Breast epithelium (tissue), 3 donors: ENCODE measurements around the gene PAXX.

Source experiments
- POLR2A ChIP-seq: fragments of 450-650 bp; IDR thresholded peaks from one replicate; pipeline ENCODE4 v1.6.1; 2016; ENCODE audit warnings: antibody characterized with exemption, mild to moderate bottlenecking, moderate library complexity
- POLR2AphosphoS5 ChIP-seq, 3 donors: sonication (generic); formaldehyde crosslinking; IDR thresholded peaks; one replicate each; pipeline ENCODE4 v1.6.1; 2017; ENCODE audit warnings: antibody characterized with exemption in 3 of 3
- TF ChIP-seq, protein P1 (sequence below), 3 donors: fragments of 450-650 bp; IDR thresholded peaks; one replicate each; pipeline ENCODE4 v1.5.1; 2016 to 2017; ENCODE audit warnings: antibody characterized with exemption in 3 of 3, mild to moderate bottlenecking in 3 of 3, moderate library complexity in 3 of 3

DNA sequence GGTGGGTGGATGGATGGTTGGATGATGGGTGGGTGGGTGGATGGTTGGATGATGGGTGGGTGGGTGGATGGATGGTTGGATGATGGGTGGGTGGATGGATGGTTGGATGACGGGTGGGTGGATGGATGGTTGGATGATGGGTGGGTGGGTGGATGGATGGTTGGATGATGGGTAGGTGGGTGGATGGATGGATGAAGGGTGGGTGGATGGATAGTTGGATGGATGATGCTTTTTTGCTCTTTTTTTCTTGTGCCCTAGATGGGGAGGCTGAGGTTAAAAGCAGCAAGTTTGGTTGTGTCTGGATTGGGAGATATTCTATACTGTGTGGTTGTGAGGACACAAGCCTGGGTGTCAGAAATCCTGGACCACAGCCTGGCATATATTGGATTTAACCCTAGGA, 34.8 kb upstream of the PAXX start:
- TF ChIP-seq POLR2A (no peak), POLR2AphosphoS5 (IDR thresholded peaks at IDR 0.05) (no peak)
- TF ChIP-seq, protein P1, sequence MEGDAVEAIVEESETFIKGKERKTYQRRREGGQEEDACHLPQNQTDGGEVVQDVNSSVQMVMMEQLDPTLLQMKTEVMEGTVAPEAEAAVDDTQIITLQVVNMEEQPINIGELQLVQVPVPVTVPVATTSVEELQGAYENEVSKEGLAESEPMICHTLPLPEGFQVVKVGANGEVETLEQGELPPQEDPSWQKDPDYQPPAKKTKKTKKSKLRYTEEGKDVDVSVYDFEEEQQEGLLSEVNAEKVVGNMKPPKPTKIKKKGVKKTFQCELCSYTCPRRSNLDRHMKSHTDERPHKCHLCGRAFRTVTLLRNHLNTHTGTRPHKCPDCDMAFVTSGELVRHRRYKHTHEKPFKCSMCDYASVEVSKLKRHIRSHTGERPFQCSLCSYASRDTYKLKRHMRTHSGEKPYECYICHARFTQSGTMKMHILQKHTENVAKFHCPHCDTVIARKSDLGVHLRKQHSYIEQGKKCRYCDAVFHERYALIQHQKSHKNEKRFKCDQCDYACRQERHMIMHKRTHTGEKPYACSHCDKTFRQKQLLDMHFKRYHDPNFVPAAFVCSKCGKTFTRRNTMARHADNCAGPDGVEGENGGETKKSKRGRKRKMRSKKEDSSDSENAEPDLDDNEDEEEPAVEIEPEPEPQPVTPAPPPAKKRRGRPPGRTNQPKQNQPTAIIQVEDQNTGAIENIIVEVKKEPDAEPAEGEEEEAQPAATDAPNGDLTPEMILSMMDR (IDR thresholded peaks at IDR 0.05): no peak
